ENCODE results near the gene GRIN2C. TPM values are rescaled to one million over a fixed set of nuclear protein-coding genes. Genes with fewer than 3 reads are reported as not detected.

The GRIN2C gene
- total and polyA plus RNA-seq, 2 donors (not counting 1 experiment from before 2014, with no cell fraction given): 0.01 to 0.50 TPM

DNA sequence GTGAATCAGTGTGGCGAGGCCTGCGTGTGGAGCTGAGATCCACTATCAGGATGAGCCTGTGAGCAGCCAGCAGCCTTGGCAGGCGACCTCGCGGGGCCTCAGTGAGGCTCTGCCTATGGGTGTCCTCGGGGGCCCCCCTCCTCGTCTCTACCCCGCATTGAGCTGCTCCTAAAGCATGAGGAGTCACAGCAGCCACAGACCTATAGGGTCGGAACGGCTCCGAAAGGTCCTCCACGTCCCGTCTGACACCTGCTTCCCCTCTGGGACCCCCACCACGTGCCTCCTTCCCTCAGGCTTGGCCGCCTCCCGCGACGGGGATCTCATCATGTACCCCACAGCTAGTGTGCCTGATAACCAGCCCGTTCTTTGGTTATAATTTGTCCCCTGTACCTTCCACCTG, 28.8 kb downstream of the GRIN2C start:
- no peak for DNase-seq (ENCODE audit: low read depth in 2 of 2)
- TF ChIP-seq, protein P1, sequence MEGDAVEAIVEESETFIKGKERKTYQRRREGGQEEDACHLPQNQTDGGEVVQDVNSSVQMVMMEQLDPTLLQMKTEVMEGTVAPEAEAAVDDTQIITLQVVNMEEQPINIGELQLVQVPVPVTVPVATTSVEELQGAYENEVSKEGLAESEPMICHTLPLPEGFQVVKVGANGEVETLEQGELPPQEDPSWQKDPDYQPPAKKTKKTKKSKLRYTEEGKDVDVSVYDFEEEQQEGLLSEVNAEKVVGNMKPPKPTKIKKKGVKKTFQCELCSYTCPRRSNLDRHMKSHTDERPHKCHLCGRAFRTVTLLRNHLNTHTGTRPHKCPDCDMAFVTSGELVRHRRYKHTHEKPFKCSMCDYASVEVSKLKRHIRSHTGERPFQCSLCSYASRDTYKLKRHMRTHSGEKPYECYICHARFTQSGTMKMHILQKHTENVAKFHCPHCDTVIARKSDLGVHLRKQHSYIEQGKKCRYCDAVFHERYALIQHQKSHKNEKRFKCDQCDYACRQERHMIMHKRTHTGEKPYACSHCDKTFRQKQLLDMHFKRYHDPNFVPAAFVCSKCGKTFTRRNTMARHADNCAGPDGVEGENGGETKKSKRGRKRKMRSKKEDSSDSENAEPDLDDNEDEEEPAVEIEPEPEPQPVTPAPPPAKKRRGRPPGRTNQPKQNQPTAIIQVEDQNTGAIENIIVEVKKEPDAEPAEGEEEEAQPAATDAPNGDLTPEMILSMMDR (conservative IDR thresholded peaks at IDR 0.05 in 1 of 2, IDR thresholded peaks at IDR 0.05 in 1 of 2; ENCODE audit: low read depth in 1 of 2, low read length in 2 of 2): no peak
- no peak for TF ChIP-seq EZH2 (IDR thresholded peaks at IDR 0.05; ENCODE audit: low read length, missing control alignments)
- no peak overlapping the region for H3K9ac ChIP-seq (ENCODE audit: insufficient read depth, low read length)

DNA sequence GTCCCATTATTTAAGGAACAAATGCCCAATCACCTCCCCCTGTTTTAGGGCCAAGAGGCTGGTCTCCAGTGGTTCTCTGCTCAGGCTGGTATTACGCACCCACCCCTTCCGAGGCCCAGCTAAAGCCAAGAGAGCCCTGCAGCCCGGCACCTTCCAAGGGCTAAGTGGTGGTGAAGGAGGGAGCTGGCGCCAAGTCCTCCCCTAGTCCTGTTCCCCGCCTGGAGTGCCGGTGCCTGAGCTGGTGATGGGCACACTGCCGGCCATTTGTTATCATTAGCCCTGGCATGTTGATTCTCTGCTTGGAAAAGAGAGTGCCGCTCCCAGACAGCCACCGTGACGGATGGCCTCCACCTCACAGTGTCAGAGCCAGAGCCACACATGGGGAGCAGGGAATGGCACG, 31.9 kb downstream of the GRIN2C start:
- H3K9ac ChIP-seq (ENCODE audit: insufficient read depth, low read length): no peak overlapping the region
- no peak overlapping the region for H3K27ac ChIP-seq (ENCODE audit: insufficient read depth, low read length)
- H3K9me3 ChIP-seq (ENCODE audit: control insufficient read depth, insufficient read depth, low read depth, low read length): no peaks in the 10 kb centered on the region
- H3K27me3 ChIP-seq (ENCODE audit: control insufficient read depth, insufficient read depth, low read length): no peaks in the 10 kb centered on the region
- H3K4me2 ChIP-seq (ENCODE audit: extremely low read depth, insufficient read depth, low read length): no peak overlapping the region
- peaks cover 1% of the 10 kb centered on the region for H3K36me3 ChIP-seq (ENCODE audit: control insufficient read depth, insufficient read depth, low read length)
- TF ChIP-seq, protein P1 (conservative IDR thresholded peaks at IDR 0.05 in 1 of 2, IDR thresholded peaks at IDR 0.05 in 1 of 2; ENCODE audit: low read depth in 1 of 2, low read length in 2 of 2): no peak
- no peak for TF ChIP-seq EZH2 (IDR thresholded peaks at IDR 0.05; ENCODE audit: low read length, missing control alignments)
- no peaks in the 10 kb centered on the region for H3K79me2 ChIP-seq (ENCODE audit: control insufficient read depth, insufficient read depth, low read length)
- no peaks in the 10 kb centered on the region for H3K4me1 ChIP-seq (ENCODE audit: control insufficient read depth, extremely low read depth, insufficient read depth, low read length)
- H2AFZ ChIP-seq (ENCODE audit: low read length): no peak overlapping the region
- no peaks in the 10 kb centered on the region for H4K20me1 ChIP-seq (ENCODE audit: control insufficient read depth, extremely low read depth, insufficient read depth, low read length)
- DNase-seq (ENCODE audit: low read depth in 2 of 2): no peak
- H3K4me3 ChIP-seq (replicated peaks in 1 of 4; ENCODE audit: control extremely low read depth in 1 of 4, insufficient read depth in 1 of 4, low read depth in 3 of 4, low read length in 4 of 4): no peak overlapping the region

More for the DNA sequence above, 28.8 kb downstream of the GRIN2C start:
- no peaks in the 10 kb centered on the region for H3K9me3 ChIP-seq (ENCODE audit: control insufficient read depth, insufficient read depth, low read depth, low read length)
- H3K4me1 ChIP-seq (ENCODE audit: control insufficient read depth, extremely low read depth, insufficient read depth, low read length): no peaks in the 10 kb centered on the region
- H3K4me3 ChIP-seq (replicated peaks in 1 of 4; ENCODE audit: control extremely low read depth in 1 of 4, insufficient read depth in 1 of 4, low read depth in 3 of 4, low read length in 4 of 4): no peak overlapping the region
- H3K79me2 ChIP-seq (ENCODE audit: control insufficient read depth, insufficient read depth, low read length): no peaks in the 10 kb centered on the region
- no peak overlapping the region for H3K4me2 ChIP-seq (ENCODE audit: extremely low read depth, insufficient read depth, low read length)
- no peaks in the 10 kb centered on the region for H3K27me3 ChIP-seq (ENCODE audit: control insufficient read depth, insufficient read depth, low read length)
- no peak overlapping the region for H2AFZ ChIP-seq (ENCODE audit: low read length)
- no peaks in the 10 kb centered on the region for H3K36me3 ChIP-seq (ENCODE audit: control insufficient read depth, insufficient read depth, low read length)
- no peak overlapping the region for H3K27ac ChIP-seq (ENCODE audit: insufficient read depth, low read length)
- no peaks in the 10 kb centered on the region for H4K20me1 ChIP-seq (ENCODE audit: control insufficient read depth, extremely low read depth, insufficient read depth, low read length)

DNA sequence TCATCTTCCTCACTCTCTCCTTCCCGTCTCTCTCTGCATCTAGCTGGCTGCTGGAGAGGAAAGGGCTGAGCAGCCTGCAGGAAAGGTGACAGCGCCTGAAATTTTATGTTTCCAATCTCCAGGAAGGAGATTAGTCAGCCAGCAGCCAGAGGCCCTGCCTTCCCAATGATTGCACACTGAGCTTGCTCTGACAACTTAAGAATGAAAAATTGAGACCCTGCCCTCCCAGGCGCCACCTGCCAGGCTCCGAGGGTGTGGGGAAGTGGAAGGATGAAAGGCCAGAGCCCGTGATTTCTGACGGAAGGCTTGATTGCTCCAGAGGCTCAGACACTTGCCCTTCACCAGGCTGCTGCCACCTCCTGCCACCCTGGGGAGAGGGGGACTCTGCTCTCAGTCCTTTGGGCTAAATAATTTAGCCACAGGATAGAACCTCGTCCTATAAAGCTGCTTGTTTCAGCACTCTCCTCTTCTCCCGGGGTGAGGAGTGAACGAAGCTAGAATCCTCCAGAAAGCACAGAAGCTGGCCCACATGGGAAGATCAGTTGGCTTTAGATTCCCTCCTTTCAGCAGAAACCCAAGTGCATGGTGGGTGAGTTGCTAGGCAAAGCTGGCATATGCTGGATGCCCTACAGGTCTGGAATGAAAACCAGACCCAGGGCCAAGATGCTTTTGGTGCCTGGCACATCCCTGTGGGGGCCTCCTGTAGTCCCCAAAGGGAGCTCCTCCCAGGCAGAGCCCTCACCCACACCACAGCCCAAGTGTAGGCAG, 33.5 kb downstream of the GRIN2C start:
- no peak overlapping the region for H3K9ac ChIP-seq (ENCODE audit: insufficient read depth, low read length)
- no peak overlapping the region for H3K4me2 ChIP-seq (ENCODE audit: extremely low read depth, insufficient read depth, low read length)
- H3K27me3 ChIP-seq (ENCODE audit: control insufficient read depth, insufficient read depth, low read length): no peaks in the 10 kb centered on the region
- no peak overlapping the region for H3K27ac ChIP-seq (ENCODE audit: insufficient read depth, low read length)
- H3K4me1 ChIP-seq (ENCODE audit: control insufficient read depth, extremely low read depth, insufficient read depth, low read length): no peaks in the 10 kb centered on the region
- H3K79me2 ChIP-seq (ENCODE audit: control insufficient read depth, insufficient read depth, low read length): no peaks in the 10 kb centered on the region
- no peak for TF ChIP-seq EZH2 (IDR thresholded peaks at IDR 0.05; ENCODE audit: low read length, missing control alignments)
- TF ChIP-seq, protein P1 (conservative IDR thresholded peaks at IDR 0.05 in 1 of 2, IDR thresholded peaks at IDR 0.05 in 1 of 2; ENCODE audit: low read depth in 1 of 2, low read length in 2 of 2): no peak
- peaks cover 1% of the 10 kb centered on the region for H3K36me3 ChIP-seq (ENCODE audit: control insufficient read depth, insufficient read depth, low read length)
- no peak overlapping the region for H3K4me3 ChIP-seq (replicated peaks in 1 of 4; ENCODE audit: control extremely low read depth in 1 of 4, insufficient read depth in 1 of 4, low read depth in 3 of 4, low read length in 4 of 4)
- H3K9me3 ChIP-seq (ENCODE audit: control insufficient read depth, insufficient read depth, low read depth, low read length): no peaks in the 10 kb centered on the region
- no peak for DNase-seq (ENCODE audit: low read depth in 2 of 2)
- H4K20me1 ChIP-seq (ENCODE audit: control insufficient read depth, extremely low read depth, insufficient read depth, low read length): no peaks in the 10 kb centered on the region
- H2AFZ ChIP-seq (ENCODE audit: low read length): no peak overlapping the region
